K562 (cell line): ENCODE results near the gene CBX3. TPM values are rescaled to one million over a fixed set of nuclear protein-coding genes. Genes with fewer than 3 reads are reported as not detected.
A peak's percentile ranks its signal among the peaks of the same experiment; 100 is the strongest.

Experiments used
- BACH1 ChIP-seq: fragments of 200-800 bp; sonication (Bioruptor generic); IDR thresholded peaks from 2 replicates; pipeline ENCODE4 v1.6.1; 2016; ENCODE audit warnings: missing genetic modification characterization, missing compliant biosample characterization
- BRF1 ChIP-seq: IDR thresholded peaks from 3 replicates; pipeline ENCODE4 v1.6.1; 2011; ENCODE audit warnings: borderline replicate concordance, mild to moderate bottlenecking; ENCODE audit not compliant: insufficient read length; ENCODE audit errors: extremely low read depth
- CHD4 ChIP-seq: fragments of 200-600 bp; sonication (generic); IDR thresholded peaks from 3 replicates; pipeline ENCODE4 v1.6.1; 2012; ENCODE audit warnings: low read depth, mild to moderate bottlenecking, mixed read lengths, low read length, inconsistent platforms; ENCODE audit not compliant: insufficient read depth, insufficient replicate concordance, poor library complexity, severe bottlenecking
- E2F1 ChIP-seq: sonication (generic); formaldehyde crosslinking; IDR thresholded peaks from 2 replicates; pipeline ENCODE4 v1.8.1; 2023; ENCODE audit warnings: mild to moderate bottlenecking, missing genetic modification reagents, moderate library complexity
- GMEB1 ChIP-seq: fragments of 250-450 bp; sonication (Bioruptor Pico); IDR thresholded peaks from 2 replicates; pipeline ENCODE4 v1.4.0; 2020; ENCODE audit warnings: mild to moderate bottlenecking
- HNRNPL ChIP-seq: fragments of 200-400 bp; formaldehyde crosslinking; IDR thresholded peaks from 2 replicates; pipeline ENCODE4 v1.6.1; 2017; ENCODE audit warnings: low read depth, mild to moderate bottlenecking, low read length
- HSF4 ChIP-seq: fragments of 250-450 bp; sonication (Bioruptor Pico); IDR thresholded peaks from 2 replicates; pipeline ENCODE4 v2.1.2; 2022; ENCODE audit warnings: mild to moderate bottlenecking, moderate library complexity, borderline replicate concordance
- KLF13 ChIP-seq: fragments of 450-650 bp; IDR thresholded peaks from 2 replicates; pipeline ENCODE4 v1.6.1; 2016; ENCODE audit warnings: missing genetic modification characterization, low read depth, mild to moderate bottlenecking, missing compliant biosample characterization, moderate library complexity, borderline replicate concordance
- KLF6 ChIP-seq: fragments of 250-450 bp; sonication (Bioruptor Pico); IDR thresholded peaks from 2 replicates; pipeline ENCODE4 v1.4.0; 2020; ENCODE audit warnings: mild to moderate bottlenecking, moderate library complexity, borderline replicate concordance
- LARP7 ChIP-seq: fragments of 450-650 bp; IDR thresholded peaks from 2 replicates; pipeline ENCODE4 v1.6.1; 2016
- MXD1 ChIP-seq: fragments of 250-450 bp; sonication (Bioruptor Pico); IDR thresholded peaks from 2 replicates; pipeline ENCODE4 v1.8.0; 2021; ENCODE audit warnings: borderline replicate concordance, mild to moderate bottlenecking, moderate library complexity; ENCODE audit not compliant: poor library complexity, severe bottlenecking
- MXI1 ChIP-seq: IDR thresholded peaks from 2 replicates; pipeline ENCODE4 v1.6.1; 2011; ENCODE audit warnings: low read depth, mild to moderate bottlenecking, improper control_type of control experiment, low read length
- NFIC ChIP-seq: fragments of 450-650 bp; IDR thresholded peaks from 2 replicates; pipeline ENCODE4 v1.6.1; 2017; ENCODE audit warnings: mild to moderate bottlenecking, inconsistent platforms
- NFIX ChIP-seq: fragments of 250-450 bp; sonication (Bioruptor Pico); IDR thresholded peaks from 2 replicates; pipeline ENCODE4 v1.4.0; 2020; ENCODE audit warnings: low read depth, mild to moderate bottlenecking, moderate library complexity
- POLR3A ChIP-seq: IDR thresholded peaks from 2 replicates; pipeline ENCODE4 v1.6.1; 2011; ENCODE audit warnings: borderline replicate concordance, mild to moderate bottlenecking, moderate library complexity; ENCODE audit not compliant: insufficient read length, insufficient read depth; ENCODE audit errors: extremely low read depth
- POU5F1 ChIP-seq: fragments of 150-350 bp; IDR thresholded peaks from 2 replicates; pipeline ENCODE4 v1.6.1; 2014; ENCODE audit warnings: borderline replicate concordance, low read length, low read depth, mild to moderate bottlenecking; ENCODE audit not compliant: partially characterized antibody
- SIRT6 ChIP-seq: IDR thresholded peaks from one replicate; pipeline ENCODE4 v1.6.1; 2012; ENCODE audit warnings: low read depth, mild to moderate bottlenecking, control low read depth, inconsistent platforms, low read length, moderate library complexity
- SMAD1 ChIP-seq: fragments of 150-350 bp; IDR thresholded peaks from 2 replicates; pipeline ENCODE4 v1.6.1; 2014; ENCODE audit warnings: low read length, low read depth; ENCODE audit not compliant: partially characterized antibody
- STAG1 ChIP-seq: sonication (generic); formaldehyde crosslinking; IDR thresholded peaks from 2 replicates; pipeline ENCODE4 v1.5.0; 2020; ENCODE audit warnings: missing genetic modification reagents, borderline replicate concordance
- SUPT5H ChIP-seq: fragments of 450-650 bp; IDR thresholded peaks from 2 replicates; pipeline ENCODE4 v1.6.1; 2016
- TAL1 ChIP-seq: fragments of 450-650 bp; IDR thresholded peaks from 2 replicates; pipeline ENCODE4 v1.6.1; 2016; ENCODE audit warnings: mild to moderate bottlenecking
- THRAP3 ChIP-seq: fragments of 450-650 bp; IDR thresholded peaks from 2 replicates; pipeline ENCODE4 v1.6.1; 2016; ENCODE audit warnings: mild to moderate bottlenecking, inconsistent platforms, borderline replicate concordance
- ZC3H8 ChIP-seq: fragments of 450-650 bp; IDR thresholded peaks from 2 replicates; pipeline ENCODE4 v1.6.1; 2017
- ZNF146 ChIP-seq: IDR thresholded peaks from one replicate; pipeline ENCODE4 v1.6.1; 2018; ENCODE audit warnings: missing compliant biosample characterization; ENCODE audit not compliant: unreplicated experiment
- ZNF280B ChIP-seq: fragments of 250-450 bp; sonication (Bioruptor Pico); IDR thresholded peaks from 2 replicates; pipeline ENCODE4 v1.5.1; 2021; ENCODE audit warnings: mild to moderate bottlenecking
- polyA plus RNA-seq, 8 experiments: library from polyadenylated mRNA; depleted of rRNA in 4 of 8; stranded (reverse) in 5 of 8; unstranded in 3 of 8; fragments of >200 nt; fragmentation: Nextera tagmentation in 2 of 8; fragmentation: Illumina TruSeq in 1 of 8; extraction: Ambion mirVana in 2 of 8; extraction: Trizol in 1 of 8; gene quantifications; 2 replicates each; pipeline versions ENCODE4 v1.2.1 to v1.2.3, GENCODE V29; 2011 to 2014; ENCODE audit warnings: inconsistent platforms in 1 of 8, missing spikeins in 1 of 8
- total RNA-seq, 7 experiments: library from RNA; depleted of rRNA in 6 of 7; stranded (reverse); fragments of >200 nt in 6 of 7; fragmentation: Illumina TruSeq in 2 of 7; extraction: Trizol in 2 of 7; gene quantifications; 2 replicates each; pipeline versions ENCODE4 v1.2.1 to v1.2.3, GENCODE V29; 2011 to 2021; ENCODE audit warnings: low replicate concordance in 1 of 7

Gene CBX3
- total and polyA plus RNA-seq, 9 of the 15 experiments (the other 6 are each of a cell fraction or from before 2014, with no cell fraction given): 198 to 413 (median 328) TPM

- TF ChIP-seq MXD1 (CRISPR knock-in tag): no peak
- no peak for TF ChIP-seq HSF4 (CRISPR knock-in tag)
- TF ChIP-seq NFIX (CRISPR knock-in tag): no peak
- no peak for TF ChIP-seq KLF13 (tag)
- no peak for TF ChIP-seq HNRNPL
- TF ChIP-seq STAG1 (CRISPR knock-in tag): no peak
- peak; percentile 88; the same call in 1 of the 2 replicates for TF ChIP-seq KLF6 (CRISPR knock-in tag)
- TF ChIP-seq TAL1: peak; percentile 51
- TF ChIP-seq THRAP3: no peak
- no peak for TF ChIP-seq E2F1 (CRISPR knock-in tag)
- 0 out of 2 replicates have a peak, but pooled peaks have one; percentile 27 for TF ChIP-seq NFIC
- TF ChIP-seq LARP7: peak; percentile 80
- no peak for TF ChIP-seq SMAD1
- no peak for TF ChIP-seq ZNF146 (CRISPR knock-in tag)
- TF ChIP-seq GMEB1 (CRISPR knock-in tag): 0 out of 2 replicates have a peak, but pooled peaks have one; percentile 37
- TF ChIP-seq SUPT5H: 0 out of 2 replicates have a peak, but pooled peaks have one; percentile 36
- no peak for TF ChIP-seq SIRT6
- no peak for TF ChIP-seq MXI1
- peak; percentile 92 for TF ChIP-seq BACH1
- TF ChIP-seq ZC3H8: no peak
- no peak for TF ChIP-seq CHD4
- TF ChIP-seq POLR3A: no peak
- TF ChIP-seq BRF1: no peak
- no peak for TF ChIP-seq ZNF280B (CRISPR knock-in tag)
- no peak for TF ChIP-seq POU5F1
These were observed 32.5 kb downstream of the CBX3 start (continued) for GRCh38 chr7:26233902-26234511.
